GM18861 (cell line): Measurements from ENCODE around the gene CYP11A1.
"Not testable (repeated sequence)": the region's sequence is repeated elsewhere in the genome, so short reads cannot be mapped to it uniquely, and the experiment has no call there.

Source experiments
- ATAC-seq: cut with Tn5 transposase; IDR thresholded peaks from one replicate; pipeline ENCODE4 v1.9.1; 2021; ENCODE audit not compliant: unreplicated experiment

Gene CYP11A1

DNA sequence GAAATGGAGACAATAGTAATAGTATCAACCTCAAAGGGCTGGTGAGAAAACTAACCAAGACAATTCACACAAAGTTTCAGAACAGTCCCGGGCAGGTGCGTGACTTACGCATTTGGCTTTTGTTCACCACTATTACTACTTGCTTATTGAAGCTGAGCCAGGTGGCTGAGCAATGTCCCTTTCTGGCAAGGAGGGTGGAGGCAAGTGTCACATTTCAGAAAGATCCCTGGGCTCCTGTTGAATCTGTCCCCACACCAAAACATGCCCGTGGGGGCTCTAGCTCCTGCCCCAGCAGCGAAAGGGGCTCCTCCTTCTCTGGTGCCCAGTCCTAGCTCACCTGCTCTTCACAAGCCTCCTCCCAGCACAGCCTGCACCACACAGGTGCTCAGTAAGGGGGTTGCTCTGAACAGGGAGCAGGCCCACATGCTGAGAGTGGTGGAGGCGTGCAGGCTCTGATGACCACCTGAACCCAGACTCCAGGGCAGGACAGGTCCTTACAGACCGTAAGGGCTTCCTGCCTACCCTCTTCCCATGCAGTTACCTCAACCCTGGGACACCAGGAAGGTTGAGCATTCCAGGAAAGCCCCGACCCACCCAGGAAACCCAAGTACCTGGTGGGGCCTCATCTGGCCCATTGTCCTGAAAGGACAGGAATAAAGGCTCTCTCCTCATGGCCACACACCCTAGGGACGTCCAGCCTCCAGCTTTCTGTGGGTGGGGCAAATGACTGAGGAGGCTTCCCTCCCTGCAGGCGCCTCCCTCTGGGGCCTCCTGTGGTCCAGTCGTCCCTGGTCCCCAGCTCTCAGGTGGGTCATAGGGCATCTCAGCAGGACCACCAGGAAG, 33.7 kb upstream of the CYP11A1 start:
- no peak for ATAC-seq

DNA sequence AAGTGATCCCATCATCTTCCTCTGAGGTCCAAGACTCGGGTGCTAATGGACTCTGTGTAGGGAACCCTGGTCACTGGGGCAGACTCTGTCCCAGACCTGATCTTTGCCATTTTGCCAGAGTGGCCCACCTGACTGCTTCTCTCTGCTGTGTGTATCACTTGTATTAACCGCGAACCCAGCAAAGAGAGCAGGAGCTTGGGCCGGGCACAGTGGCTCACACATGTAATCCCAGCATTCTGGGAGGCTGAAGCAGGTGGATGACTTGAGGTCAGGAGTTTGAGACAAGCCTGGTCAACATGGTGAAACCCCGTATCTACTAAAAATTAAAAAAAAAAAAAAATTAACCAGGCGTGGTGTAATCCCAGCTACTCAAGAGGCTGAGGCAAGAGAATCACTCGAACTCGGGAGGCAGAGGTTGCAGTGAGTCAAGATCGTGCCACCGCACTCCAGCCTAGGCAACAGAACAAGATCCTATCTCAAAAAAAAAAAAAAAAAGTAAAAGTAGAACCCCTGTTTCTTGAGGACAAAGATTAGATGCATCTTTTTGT, 32.9 kb upstream of the CYP11A1 start:
- ATAC-seq = no peak

DNA sequence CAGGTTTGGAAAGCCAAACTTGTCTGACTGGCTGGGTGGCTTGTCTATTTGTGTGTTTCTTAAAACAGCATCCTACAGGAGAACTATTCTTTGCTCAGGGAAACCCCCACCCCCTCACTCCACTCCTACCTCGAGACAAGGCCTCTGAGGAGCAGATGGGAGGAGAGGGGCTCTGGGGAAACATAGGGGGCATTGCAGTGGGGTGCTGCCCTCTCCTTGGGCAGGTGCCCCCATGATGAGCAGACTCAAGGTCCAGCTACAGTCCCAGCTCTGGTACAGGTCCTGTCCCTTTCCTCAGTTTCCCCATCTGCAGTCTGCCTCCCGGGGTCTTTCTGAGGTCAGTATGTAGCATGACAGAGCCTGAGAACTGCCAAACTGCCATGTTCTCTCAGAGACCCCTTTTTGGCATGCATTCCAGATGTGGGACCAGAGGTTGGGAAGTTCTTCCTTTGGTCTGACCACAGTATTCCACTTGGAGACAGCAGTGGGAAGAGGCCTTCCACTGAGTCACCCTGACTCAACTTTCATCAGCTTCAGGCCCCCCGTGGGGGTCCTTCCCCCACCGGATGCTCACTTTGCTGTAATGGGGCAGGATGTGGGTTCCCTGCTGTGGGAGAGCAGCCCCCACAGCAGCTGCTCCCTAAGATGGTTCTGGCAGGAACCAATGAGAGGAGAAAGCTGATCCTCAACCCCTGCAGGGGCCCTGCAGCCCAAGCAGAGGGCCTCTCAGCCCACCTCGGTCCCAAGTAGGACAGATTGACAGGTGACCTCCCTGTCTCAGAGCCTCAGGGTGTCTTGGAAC, 32.3 kb upstream of the CYP11A1 start:
- no peak for ATAC-seq

DNA sequence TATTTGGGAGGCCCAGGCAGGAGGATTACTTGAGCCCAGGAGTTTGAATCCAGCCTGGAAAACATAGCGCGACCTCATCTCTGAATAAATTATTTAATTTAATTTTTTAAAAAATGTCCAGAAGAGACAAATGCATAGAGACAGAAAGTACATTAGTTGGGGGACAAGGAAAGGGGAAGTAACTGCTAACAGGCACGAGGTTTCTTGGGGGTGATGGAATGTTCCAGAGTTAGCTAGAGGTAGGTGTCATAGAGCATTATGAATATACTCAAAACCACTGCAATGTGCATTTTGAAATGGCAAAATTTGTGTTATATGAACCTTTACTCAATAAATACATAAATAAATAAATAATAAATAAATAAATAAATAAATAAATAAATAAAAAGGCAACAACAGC, 31.7 kb upstream of the CYP11A1 start:
- no peak for ATAC-seq

DNA sequence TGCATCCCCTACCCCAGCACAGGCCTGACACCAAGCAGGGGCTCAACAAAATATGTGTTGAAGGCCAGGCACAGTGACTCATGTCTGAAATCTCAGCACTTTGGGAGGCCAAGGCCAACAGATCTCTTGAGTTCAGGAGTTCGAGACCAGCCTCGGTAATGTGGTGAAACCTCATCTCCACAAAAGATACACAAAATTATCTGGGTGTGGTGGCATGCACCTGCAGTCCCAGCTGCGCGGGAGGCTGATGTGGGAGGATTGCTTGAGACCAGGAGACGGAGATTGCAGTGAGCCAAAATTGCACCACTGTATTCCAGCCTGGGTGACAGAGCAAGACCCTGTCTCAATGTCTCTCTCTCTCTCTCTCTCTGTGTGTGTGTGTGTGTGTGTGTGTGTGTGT, 30.7 kb upstream of the CYP11A1 start:
- no peak for ATAC-seq

DNA sequence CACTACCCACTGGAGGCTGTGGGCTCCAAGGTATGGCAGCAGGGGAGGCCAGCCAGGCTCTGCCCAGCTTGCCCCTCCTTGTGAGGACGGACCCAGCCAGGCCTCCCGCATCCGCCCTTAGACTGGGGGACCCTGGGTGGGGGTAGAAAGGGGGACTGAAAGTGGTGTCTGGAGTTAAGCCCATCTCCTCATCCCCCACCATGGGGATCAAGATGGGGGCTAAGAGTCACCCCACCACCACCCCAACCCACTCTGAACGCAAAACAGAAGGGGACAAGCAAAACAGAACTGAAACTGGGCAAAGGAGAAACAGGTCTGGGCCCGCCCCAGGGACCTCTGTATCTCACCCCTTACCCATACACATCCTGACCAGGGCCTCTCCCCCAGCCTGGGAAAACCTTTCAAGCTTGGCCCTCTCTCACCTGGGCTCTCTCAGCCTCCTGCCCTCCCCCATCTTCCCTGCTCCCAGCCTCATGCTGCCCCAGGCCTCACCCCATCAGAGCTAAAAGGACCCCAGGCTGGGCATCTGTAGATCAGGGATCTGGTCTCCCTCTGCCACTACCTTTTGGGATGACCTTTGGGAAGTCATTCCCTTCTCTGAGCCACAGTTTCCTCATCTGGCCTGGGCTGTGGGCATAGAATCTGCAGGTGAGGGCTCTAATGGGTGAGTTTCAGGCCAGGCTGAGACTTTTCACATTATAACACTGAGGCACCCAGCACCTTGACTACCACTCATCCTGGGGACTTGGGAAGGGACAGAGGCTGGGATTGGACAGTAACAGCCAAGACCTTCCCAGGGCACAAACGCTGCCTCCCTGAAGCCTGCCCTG, 30.0 kb upstream of the CYP11A1 start:
- ATAC-seq = no peak

DNA sequence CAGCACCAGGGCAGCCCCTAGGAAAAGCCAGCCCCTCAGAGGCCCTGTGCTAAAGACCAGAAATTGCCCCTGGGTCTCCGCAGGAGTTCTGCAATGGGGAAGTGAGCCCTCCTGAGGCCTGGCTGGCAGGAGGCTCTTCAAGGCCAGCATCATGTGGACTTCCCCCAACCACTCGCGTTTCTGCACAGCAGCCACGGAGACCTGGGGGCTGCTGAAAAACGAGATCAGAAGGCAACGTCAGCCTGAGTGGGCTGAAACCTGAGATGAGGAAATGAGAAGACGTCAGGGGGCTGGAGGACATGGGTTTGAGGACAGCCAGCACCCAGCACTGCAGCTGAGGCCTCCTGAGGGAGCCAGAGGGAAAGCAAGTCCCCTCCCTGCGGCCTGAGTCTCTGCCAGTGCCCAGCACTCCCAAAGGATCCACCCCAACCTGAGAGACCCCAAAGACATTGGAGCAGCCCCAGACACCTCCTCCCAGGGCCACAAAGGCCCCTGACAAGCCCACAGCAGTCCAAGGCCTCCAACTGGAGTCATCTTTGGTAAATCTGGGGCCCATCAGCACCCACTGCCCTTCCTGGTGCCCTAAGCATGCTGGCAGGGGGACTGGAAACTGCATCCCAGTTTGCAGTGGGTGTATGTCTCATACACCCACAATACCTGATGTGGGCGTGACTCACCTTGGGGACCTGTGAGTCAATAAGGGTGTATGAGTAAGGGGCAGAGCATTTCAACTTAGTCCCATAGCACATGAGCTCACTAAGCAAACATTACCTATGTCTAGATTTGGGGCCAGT, 29.2 kb upstream of the CYP11A1 start:
- ATAC-seq = peak; percentile 32

DNA sequence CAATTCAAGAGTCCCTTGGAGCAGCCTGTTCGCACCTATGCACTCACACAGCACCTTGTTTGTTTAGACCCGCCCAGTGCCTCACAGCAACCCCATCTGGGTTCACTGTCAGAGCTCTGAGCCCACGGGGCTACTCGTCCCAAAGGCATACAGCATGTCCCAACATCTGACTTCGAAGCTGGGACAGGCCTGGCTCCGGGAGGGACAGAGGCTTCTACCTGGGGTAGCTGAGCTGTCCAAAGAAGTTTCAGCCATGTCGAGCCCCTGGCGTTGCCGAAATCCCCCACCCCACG, 28.6 kb upstream of the CYP11A1 start:
- no peak for ATAC-seq

DNA sequence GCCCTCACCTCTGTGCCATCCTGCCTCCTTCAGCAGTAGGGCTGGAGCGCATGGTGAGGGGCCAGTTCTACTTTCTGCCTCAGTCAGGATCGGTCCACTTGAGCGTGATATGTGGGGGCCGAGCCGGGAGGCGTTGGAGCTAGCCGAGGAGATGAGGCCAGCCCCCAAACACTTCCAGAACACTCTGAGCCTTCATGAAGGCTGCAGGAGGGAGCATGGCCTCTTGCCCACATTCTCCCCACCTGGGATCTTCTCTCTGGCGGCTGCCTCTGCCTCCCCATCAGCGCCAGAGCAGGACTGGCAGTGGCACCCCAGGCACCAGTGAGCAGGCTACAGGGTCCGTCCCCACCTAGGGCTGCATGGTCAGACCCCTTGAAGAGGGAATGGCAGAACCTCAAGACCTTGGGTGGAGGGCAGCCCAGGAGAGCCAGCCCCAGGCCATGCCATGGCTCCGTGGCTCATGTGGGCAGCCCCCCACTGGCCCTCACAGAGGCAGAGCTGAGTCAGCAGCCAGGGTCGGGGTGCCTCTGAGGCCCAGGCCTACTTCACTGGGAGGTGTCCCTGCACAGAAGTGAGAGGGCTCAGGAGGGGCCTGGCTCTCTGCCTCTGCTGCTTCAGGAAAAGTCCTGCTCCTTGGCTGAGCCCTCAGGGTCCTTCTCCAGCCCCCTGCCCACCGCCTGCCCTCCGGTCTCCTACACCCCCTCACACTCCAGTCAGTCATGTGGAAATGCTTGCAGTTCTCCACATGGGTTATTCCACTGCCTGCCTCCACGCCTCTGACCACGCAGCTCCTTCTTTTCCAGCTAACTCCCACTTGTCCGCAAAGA, 28.1 kb upstream of the CYP11A1 start:
- no peak for ATAC-seq

DNA sequence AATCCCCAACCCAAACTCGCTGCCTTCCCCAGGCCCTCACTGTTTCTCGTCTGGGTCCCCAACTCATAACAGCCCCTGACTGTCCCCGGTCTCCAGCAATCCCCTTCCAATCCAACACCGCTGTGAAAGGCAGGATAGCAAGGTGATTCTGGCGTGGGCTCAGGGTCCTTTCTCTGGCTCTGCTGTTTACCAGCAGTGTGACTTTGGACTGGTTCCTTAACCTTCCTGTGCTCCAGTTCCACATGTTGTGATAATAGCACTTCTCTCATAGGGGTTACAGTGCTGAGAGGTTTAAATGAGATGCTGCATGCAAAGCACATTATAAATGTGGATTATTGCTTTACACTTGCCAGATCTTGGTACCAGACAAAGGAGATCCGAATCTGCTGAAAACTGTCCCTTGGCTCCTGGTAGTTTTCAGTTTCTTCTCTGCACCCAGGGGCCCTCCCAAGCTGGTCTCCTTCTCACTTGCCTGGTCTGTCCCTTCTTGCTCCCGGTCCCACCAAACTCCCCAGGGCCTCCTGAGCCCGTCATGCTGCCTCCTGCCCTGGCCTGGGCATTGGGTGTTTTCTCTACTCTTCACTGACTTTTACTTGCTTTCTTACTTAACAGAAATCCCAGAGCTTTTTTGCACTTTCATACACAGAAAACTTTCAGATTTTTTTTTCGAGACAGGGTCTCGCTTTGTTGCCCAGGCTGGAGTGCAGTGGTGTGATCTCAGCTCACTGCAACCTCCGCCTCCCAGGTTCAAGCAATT, 26.8 kb upstream of the CYP11A1 start:
- no peak for ATAC-seq

DNA sequence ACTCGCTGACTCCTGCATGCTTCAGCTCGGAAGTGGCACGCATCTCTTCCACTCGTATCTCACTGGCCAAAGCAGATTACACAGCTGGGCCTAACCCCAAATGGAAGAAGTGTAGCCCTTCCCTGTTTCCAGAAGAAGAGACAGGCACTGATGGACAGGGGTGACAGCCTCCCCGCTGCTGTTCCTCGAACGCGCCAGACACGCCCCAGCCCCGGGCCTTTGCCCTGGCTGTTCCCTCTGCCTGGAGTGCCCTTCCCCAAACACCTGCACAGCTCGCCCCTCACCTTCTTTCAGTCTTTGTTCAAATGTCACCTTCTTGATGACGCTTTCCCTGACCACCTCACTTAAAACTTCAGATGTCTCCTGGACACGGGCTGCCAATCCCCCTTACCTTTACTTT, 26.0 kb upstream of the CYP11A1 start:
- ATAC-seq = no peak

DNA sequence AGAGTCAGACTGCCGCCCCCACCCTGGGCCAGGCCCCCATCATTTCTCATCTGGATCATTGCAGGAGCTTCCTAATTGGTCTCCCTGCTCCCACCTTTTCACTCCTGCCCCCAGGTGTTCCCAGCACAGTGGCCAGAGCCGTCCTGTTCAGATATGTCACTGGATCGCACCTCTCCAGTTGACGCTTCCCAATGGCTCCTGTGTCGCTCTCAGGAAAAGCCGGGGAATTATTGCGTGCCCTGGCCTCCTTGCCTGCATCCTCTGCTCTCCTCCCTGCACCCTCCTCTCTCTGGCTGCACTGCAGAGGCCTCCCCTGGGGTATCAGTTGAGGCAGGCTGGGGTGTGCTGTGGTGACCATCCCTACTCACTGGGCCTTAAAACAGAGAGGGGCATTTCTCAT, 25.5 kb upstream of the CYP11A1 start:
- no peak for ATAC-seq

DNA sequence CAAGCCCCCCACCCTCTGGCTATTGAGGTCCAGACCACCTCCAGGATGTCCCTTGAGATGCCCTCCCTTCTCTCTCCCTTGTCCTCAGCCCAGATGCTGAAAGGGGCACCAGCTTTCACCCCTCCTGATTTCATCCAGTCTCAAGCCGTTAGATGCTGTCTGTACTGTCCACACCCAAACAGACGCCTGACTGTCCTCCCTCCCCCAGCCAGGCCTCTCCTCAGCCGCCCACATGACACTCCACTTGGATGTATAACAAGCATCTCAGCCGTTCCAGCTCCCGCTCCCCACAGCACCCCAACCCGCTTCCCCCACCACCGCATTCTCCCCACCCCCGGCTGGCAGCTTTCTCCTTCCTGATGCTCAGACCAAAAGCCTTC, 25.0 kb upstream of the CYP11A1 start:
- ATAC-seq = no peak

DNA sequence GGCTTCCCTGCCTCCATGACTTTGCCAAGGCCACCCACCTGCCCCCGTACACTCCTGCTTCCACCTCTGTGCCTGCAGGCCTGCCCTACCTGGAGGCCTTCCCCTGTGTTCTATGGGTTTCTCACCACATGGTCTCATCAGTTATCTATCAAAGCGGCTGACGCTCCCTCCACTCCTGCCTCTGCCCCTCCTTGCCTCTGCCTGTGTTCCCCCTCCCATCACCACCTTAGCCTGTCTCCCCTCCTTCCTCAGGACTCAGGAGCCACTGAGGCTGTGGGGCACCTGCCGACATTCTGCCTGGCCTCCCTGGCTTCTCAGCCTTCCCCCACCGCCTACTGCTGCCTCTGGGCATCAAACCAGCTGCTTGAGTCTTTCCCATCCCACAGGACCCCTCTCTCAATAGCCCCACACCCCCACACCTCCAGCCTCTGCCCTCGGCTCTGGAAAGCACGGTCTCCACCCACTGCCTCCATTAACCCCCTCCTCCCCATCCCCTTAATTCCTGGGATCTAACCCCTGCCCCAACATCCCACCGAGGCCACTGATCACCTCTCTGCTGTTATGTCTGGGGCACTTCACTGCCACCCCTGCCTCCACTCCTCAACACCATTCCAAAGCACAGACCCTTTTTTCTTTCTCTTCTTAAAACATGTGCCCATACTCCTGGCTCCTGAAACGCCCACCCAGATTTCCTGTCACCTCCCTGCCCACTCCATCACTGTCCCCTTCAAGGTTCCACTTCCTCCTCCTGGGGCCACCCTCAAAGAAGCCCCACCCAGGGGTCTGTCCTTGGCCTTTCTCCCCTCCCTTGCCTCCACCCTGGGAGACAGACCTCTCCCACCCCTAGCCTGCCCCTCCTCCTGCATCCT, 24.4 kb upstream of the CYP11A1 start:
- no peak for ATAC-seq

DNA sequence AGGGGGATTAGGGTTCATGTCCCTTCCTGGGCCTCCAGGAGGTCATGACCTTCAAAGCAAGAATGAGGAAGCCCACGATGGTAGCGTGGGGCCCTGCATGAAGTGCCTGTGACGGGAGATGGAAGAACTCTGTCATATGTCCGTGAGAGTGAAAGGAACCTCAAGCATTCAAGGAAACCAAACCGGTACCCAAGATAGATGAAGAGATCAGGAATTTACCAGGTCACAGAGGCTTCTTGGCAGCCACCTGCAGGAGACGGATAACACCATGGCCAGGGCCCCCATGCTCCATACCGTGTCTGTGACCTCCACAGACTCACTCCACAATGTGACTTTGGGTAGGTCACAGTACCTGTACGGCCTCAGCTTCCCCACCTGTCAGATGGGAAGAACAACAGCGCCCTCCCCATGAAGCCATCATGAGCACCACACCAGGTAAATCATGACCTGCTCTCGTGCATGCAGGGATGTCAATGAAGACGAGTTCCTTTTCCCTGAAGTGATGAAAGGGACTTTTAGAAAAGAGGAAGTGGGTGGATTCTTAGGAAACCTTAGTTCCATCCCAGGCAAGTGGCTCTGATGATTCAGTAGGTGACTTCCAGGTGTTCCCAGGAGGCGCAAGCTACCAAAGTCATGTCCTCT, 23.3 kb upstream of the CYP11A1 start:
- ATAC-seq = no peak

DNA sequence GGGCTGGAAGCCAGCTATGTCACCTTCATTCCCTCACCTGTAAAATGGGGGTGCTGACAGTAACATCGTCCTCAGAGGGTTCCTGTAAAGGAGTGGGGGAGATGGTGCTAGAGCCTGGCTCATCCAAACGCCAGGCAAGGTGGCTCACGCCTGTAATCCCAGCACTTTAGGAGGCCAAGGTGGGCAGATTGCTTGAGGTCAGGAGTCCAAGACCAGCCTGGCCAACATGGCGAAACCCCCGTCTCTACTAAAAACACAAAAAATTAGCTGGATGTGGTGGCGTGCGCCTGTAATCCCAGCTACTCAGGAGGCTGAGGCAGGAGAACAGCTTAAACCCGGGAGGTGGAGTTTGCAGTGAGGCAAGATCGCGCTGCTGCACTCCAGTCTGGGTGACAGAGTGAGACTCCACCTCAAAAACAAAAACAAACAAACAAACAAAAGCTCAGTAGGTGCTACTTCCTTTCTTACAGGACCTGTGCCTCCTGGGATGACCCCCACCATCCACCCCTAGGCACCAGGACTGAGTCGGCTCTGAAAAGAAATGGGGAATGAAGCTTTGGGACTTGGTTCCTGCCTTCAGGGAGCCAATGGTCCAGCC, 22.7 kb upstream of the CYP11A1 start:
- ATAC-seq = not testable (repeated sequence)
